T-helper 22 cell (primary cell): ENCODE measurements around the gene DNM3.
"Not testable (repeated sequence)": the region's sequence is repeated elsewhere in the genome, so short reads cannot be mapped to it uniquely, and the experiment has no call there.

Experiments
- DNase-seq: peaks from one replicate; pipeline ENCODE4 v3.0.0-alpha.2; 2020; ENCODE audit warnings: low read depth

DNM3 gene

DNA sequence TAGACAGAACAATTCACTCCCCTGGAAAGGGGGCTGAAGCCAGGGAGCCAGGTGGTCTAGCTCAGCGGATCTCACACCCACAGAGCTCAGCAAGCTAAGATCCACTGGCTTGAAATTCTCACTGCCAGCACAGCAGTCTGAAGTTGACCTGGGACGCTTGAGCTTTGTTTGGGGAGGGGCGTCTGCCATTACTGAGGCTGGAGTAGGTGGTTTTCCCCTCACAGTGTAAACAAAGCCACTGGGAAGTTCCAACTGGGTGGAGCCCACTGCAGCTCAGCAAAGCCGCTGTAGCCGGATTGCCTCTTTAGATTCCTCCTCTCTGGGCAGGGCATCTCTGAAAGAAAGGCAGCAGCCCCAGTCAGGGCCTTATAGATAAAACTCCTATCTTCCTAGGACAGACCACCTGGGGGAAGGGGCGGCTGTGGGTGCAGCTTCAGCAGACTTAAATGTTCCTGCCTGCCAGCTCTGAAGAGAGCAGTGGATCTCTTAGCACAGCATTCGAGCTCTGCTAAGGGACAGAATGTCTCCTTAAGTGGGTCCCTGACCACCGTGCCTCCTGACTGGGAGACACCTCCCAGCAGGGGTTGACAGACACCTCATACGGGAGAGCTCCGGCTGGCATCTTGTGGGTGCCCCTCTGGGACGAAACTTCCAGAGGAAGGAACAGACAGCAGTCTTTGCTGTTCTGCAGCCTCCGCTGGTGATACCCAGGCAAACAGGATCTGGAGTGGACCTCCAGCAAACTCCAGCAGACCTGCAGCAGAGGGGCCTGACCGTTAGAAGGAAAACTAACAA lies 183.8 kb downstream of the DNM3 start:
- DNase-seq: not testable (repeated sequence)

- DNase-seq: no peak
Observed at GRCh38 chr1:172040466-172040865, 199.2 kb downstream of the DNM3 start.

DNA sequence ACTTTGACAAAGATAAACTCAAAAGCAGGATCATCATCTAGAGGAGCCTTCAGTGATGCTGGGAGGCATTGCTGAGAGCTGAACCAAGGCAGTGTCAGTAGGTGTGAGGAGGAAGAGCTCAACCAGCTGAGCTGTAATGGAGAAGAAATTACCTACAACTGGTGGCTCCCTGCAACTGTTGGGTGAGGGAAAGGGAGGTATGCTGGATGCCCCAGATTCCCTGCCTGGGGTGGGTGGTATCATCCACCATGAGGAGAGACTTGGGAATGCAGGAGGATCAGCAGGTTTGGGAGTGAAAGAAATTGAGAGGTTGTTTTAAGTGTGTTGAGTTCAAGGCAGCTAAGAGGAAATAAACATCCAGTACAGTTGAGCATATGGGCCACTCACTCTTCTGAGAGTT lies 199.8 kb downstream of the DNM3 start:
- DNase-seq: no peak

DNA sequence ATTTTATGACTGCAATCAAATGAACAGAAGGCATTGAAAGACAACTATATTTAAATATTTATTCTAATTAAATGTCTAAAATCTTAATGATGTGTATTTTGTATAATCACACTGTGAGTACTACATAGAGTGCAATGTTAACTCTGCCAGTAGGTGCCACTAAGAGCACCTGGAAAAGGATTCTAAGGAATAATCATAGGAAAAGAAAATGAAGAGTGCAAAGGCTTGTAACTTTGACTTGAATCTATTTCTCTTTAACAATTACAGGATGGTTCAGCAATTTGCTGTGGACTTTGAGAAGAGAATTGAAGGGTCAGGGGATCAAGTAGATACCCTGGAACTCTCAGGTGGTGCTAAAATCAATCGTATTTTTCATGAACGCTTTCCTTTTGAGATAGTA lies 200.4 kb downstream of the DNM3 start:
- no peak for DNase-seq

DNA sequence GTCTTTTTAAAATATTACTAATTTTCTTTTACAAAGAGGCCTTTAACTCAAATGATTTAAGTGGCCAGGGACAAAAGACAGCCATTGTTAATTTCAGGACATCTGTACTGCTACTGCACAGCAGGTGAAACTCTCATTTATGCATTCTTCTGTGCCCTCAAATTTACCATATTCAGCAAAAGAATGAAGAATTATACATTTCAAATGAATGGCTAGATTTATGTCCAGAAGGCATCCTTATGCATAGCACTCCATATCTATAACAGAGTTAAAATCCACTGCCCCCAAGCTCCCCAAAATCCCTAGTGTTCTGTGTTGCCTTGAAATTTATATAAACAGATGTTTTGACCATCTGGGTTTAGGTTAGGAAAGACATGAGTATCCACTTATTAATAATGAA lies 202.6 kb downstream of the DNM3 start:
- DNase-seq: no peak

DNA sequence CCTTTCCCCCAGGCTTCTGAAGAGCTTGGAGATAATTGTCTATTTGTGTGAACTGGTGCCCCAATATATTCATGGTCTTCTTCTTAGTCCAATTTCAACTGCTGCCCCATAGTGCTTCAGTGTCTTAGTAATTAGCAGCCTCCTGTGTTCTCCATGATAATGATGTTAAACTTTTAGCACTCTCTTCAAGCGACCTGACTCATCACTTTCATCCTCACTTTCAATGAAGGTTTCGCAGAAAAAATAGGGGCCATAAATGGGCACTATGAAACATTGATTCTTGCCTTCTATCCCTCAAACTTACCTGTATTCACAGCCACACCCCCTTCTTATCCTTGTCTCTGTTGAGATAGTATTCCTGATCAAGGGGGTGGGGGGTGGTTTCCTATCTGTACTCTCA lies 210.6 kb downstream of the DNM3 start:
- no peak for DNase-seq

DNA sequence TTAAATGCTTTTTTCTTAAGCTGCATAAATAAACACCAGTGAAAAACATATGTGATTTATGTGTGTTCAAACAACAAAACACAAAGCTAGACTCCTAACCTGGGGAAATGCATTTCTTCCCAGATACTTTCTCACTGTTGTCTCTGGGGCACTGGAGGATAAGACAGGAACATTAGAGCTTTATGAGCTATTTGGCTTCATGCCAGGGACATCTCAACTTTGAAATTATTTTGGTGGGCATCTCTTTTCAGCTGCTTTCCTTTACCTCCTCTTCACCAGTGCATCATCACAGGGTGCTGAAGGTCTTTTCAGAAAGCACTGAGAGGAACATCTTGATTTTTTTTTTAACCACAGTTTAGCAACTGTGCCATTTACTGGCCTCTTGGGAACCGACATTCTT lies 212.9 kb downstream of the DNM3 start:
- no peak for DNase-seq

- DNase-seq: not testable (repeated sequence)
Observed at GRCh38 chr1:172055816-172056419, 214.6 kb downstream of the DNM3 start.

GRCh38 chr1:172068334-172068733 lies 227.0 kb downstream of the DNM3 start:
- no peak for DNase-seq

- no peak for DNase-seq
Observed at GRCh38 chr1:172069051-172069450, 227.8 kb downstream of the DNM3 start.

DNA sequence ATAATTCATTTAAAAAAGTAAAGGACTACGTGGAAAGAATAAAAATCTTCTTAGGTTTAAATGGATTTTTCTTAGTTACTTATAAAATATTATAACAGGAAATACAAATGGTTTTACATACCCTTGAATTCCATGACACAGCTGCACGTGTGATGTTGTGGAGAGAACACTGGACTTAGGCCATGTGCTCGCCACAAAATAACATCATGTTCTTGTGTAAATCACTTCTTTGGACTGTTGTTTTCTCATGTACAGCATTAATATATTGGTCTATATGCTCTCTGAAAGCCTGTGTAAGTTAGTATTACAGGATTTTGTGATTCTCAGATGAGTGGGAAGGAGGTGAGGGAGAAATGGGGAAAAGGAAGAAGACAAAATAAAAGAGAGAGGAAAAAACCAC lies 228.2 kb downstream of the DNM3 start:
- no peak for DNase-seq

DNA sequence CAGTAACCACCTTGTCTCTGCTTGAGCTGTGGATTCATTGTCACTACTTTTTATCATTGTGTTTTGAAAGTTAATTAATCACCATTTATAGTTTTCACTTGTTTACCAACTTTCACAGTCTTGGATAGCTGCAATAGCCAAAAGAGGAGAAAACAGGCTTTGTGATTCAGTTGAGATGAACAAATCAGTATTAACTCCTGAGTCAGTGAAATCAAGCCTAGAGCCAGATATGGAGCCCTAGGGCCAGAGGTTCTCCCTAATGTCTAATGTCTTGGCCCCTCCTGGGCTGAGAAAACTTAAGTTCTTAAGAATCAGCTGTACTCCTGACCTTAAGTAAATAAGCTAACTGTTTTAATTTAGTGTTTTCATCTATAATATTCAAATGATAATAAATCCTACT lies 228.8 kb downstream of the DNM3 start:
- no peak for DNase-seq

GRCh38 chr1:172071746-172072145 lies 230.4 kb downstream of the DNM3 start:
- no peak for DNase-seq

- not testable (repeated sequence) for DNase-seq
Observed at GRCh38 chr1:172079859-172080258, 238.6 kb downstream of the DNM3 start.

GRCh38 chr1:172083191-172083590 lies 241.9 kb downstream of the DNM3 start:
- DNase-seq: no peak

DNA sequence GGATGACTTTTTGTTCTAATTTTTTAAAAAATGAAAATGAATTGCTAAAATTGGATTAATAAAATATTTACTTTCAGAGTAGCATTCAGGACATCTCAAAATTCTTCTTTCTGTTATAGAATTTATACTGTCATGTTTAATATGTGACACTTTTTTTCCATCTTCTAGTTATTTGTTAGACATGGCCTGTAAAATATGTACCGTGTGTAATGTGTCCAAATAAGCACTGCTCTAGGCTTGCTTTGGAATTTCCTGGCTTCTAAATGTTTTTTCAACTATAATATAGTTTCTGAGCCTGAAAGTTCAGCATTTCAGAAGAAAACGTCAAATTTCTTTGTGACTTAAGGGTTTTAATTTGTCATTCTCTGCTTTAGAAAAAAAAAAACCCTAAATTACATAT lies 243.6 kb downstream of the DNM3 start:
- DNase-seq: no peak

DNA sequence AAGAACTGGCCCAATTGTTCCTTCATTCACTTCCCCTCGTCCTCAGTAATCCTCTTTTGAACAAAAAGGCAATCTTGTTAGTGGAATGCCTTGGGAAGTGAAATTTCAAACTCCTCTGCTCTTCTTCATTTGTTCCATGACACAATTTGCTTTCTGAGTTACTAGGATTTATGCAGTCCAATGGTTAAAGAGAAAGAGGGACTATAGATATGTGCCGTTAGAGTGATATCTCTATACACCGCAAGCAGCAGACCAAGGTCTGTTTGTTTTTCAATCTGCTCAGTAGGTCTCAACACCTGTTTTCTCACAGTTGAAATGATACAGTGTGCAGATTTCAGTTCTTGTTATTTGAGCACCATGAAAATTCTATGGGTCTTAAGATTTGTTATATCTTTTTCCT lies 244.0 kb downstream of the DNM3 start:
- no peak for DNase-seq

GRCh38 chr1:172086137-172086536 lies 244.8 kb downstream of the DNM3 start:
- DNase-seq: no peak

GRCh38 chr1:172088256-172088655 lies 247.0 kb downstream of the DNM3 start:
- DNase-seq: no peak

GRCh38 chr1:172089768-172090510 lies 248.6 kb downstream of the DNM3 start:
- DNase-seq: peak; percentile 3

DNA sequence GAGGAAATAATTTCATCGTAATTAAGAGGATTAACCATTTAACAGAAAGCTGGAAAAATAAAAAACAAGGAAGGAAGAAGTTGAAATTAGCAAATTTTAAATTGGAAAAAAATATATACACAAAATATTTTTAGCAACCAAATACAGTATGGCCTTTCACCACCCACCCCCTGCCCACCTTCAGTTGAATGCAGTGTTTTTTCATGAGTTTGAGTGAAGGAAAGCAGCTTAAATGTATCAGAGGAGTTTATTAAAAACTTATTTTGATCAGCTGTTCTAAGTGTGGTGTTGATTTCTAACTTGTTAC lies 249.2 kb downstream of the DNM3 start:
- DNase-seq: no peak

DNA sequence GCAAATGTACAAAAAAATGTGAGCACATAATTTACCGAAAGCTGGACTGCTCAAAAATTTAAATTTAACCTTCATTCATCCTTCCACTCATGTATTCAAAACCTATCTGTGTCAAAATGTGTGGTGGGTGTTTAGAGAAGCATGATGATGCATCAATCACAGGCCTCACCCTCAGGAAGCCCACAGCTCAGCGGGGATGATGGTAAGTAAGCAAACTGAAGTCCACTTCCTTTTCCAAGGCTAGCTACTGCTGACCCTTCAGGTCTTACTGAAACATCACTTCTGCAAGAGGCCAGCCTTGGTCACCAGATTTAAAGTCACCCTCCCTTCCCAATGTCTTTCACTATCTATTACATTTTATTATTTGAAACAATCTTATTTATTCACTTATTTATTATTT lies 254.5 kb downstream of the DNM3 start:
- DNase-seq: no peak

DNA sequence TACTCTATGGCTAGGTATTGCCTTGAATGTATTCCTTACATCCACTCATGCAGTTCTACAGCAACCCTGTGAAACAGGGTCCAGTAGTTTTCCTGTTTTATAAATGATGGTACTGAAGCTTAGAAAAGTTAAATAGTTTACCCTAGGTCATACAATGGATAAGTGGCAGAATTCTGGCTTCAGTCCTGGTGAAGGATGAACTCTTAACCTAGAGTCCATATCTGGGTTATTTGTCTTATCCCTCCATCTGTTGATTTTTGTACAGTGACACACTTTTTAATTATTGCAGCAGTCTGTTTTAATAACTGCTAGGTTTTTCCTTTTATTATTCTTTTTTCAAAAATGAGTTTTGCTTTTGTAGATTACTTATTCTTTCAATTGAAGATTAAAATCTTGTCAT lies 263.9 kb downstream of the DNM3 start:
- DNase-seq: no peak
